22Rv1 (cell line): ENCODE measurements around the gene FGF13.

ENCODE experiments used
- CTCF ChIP-seq: fragments of 450-650 bp; IDR thresholded peaks from 2 replicates; pipeline ENCODE4 v1.5.1; 2017; ENCODE audit warnings: mild to moderate bottlenecking
- ZFX ChIP-seq: fragments of 450-650 bp; IDR thresholded peaks from 2 replicates; pipeline ENCODE4 v1.6.1; 2017; ENCODE audit warnings: antibody characterized with exemption, borderline replicate concordance

GRCh38 chrX:138669693-138670092 lies 41.8 kb downstream of the FGF13 start:
- TF ChIP-seq CTCF (no peak), ZFX (no peak)
